Smooth muscle cell of the brain vasculature (primary cell): ENCODE results near the gene RCAN1.

Experiments used
- DNase-seq: peaks from one replicate; pipeline ENCODE4 v3.0.0-alpha.2; 2012; ENCODE audit warnings: low read depth, low spot score

Gene RCAN1

DNA sequence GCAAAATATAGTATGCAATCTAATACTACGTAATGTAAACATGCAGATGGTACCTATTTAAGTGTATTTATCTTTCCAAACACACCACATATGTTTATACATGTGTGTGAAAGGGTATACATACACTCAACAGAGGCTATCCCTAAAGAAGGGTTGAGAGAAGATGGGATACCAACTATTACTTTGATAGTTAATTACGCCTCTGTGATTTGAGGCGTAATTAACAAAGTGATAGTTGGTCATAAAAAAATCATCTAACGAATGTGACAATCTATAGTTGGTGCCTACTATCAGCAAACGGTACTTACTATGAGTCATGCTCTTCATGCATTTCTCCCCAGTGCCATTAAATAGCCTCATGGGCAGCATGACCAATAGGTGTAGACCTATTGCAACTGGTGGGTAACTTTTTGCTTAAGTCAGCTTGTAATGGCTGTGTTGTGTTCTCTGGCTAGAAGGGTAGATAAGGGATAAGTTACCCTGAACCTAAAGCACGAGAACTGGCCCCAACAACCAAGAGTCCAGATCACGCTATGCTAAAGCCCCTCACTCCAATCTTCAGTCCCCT, 15.3 kb downstream of the RCAN1 start:
- DNase-seq: no peak

DNA sequence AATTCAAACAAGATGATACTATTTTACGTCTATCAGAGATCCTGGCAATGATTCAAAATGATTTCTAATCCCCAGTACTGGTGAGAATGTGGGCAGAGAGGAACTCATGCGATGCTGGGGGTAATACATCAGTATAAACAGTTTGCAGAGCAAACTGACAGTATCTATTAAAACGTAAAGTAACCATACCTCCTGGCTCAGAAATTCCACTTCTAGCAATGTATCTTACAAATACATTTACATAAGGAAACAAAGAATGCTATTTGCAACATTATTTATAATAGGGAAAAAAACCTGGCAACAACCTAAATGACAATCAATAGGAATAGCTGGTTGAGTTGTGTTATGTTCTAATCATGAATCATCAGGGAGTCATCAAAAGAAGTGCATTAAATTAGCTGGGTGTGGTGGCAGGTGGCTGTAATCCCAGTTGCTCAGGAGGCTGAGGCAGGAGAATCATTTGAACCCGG, 15.9 kb downstream of the RCAN1 start:
- no peak for DNase-seq

DNA sequence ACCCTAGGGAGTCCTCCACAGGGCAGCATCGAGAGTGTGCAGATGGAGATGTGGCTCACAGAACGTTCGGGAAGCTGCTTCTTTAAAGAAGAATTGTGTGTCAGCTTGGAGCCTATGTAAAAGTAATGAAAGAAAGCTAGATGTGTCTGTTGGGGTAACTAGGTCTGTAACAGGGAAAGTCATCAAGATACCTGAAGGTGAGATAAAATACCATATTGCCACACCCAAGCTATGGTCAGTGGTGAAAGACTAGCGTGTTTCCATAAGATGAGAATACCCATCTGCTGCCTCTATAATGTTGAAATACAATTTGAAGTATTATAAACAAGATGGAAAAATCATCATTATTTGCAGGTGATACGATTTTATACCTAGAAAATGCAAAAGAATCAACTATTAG, 17.5 kb downstream of the RCAN1 start:
- DNase-seq: no peak

DNA sequence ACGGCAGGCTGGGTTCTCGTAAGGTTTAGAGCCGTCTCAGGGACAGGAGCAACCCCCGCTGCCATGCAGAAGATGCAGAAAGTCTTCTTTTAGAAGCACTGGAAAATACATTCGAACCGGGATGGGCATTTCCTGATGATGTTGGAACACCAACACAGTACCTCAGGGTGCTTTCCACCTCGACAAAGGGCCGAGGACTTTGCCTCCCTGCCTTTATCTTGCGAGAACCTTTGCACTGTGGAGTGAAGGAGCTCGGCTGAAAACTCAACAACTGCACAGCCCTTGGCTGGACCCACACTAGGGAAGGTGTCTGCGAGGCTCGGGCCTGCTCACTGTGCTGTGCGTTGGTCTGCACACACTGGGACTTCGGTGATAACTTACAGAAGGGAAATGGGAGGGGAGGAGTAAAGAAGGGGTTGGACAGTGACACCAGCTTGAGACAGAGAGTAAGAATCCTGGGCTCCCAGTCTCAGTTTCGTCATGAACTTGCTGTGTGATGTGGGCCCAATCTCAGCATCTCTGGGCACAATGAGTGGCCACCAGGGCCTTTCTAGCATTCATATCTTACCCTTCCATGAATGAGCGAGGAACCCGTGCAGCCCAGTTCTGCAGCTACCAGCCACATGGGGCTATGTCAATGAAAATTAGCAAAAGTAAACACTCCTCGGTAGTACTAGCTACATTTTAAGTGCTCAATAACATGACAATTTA, 18.2 kb downstream of the RCAN1 start:
- DNase-seq: no peak

DNA sequence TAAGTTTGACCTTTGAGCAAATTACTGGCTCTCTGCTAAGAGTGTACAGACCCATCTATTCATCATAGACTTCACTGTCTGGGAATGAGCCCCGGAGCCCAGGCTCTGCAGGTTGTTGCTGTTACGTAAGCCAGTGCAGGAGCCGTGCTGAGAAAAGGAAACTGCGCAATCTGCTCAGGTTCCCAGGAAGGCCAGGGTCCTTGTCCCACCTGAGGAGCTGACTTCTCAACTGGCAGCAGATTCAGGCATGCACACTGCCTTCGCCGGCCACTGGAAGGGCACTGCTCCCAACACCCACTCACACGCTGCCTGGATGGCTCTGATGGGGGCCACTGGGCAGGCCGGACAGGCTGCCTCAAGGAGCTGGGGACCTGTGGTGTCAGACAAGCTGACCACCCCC, 19.5 kb downstream of the RCAN1 start:
- DNase-seq: no peak

DNA sequence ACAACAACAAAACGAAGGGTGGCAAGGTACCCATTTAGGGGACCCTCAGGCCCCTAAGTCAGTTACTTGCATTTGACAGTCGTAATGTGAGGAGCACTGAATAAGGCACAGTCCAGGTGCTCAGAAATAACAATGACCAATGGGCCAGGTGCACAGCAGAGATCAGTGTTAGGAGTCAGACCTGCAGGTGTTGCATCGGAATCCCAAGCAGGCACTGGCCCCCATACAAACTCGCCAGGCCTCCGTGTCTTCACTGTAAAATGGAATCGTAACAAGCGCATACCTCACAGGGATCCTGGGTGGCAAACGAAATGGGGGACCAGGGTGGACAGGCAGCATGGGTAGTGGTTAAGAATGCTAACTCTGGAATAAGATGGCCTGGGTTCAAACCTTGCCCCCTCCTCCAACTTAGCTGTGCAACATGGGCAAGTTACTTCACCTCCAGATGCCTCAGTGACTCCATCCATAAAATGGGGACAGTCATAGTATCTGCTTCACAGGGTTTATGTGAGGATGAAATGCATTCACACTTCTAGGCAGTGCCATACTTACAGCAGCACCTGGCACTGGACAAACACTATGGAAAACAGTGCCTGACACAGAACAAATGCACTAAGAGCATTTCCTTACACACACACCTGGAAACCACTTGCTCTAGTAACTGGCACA, 20.2 kb downstream of the RCAN1 start:
- no peak for DNase-seq

DNA sequence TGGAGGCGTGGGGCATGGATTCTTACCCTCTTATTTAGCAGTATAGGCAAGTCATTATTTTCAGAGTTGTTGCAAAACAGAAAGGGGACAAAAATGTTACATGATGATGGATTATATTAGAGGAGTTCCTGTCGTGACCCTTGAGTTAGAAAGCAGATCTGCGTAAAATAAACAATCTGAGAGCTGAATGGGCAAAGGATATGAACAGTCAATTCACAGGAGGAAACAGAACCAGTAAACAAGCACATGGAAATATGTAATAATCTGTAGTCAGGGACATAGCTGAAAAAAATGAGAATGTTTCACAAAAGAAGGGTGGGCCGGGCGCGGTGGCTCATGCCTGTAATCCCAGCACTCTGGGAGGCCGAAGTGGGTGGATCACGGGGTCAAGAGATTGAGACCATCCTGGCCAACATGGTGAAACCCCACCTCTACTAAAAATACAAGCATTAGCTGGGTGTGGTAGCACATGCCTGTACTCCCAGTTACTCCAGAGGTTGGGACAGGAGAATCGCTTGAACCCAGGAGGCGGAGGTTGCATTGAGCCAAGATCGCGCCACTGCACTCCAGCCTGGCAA, 20.9 kb downstream of the RCAN1 start:
- no peak for DNase-seq

DNA sequence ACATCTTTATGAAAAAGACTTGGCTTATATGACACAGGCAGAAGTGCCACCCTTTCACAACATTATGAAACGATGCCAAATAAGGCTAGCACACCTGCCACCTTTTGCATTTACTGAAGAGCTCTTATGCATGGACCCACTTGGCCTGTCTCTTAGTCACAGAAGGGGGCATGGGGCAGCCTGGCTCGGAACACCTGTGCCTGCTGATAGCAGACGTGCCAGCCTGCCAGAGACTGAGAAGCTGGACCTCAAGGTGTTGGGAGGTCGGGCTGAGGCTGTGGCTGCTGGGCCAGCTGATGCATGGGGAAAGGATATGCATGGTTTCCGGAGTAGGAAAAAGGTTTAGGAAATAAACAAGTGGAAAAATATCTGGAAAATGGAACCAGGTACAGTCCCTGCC, 21.5 kb downstream of the RCAN1 start:
- no peak for DNase-seq

DNA sequence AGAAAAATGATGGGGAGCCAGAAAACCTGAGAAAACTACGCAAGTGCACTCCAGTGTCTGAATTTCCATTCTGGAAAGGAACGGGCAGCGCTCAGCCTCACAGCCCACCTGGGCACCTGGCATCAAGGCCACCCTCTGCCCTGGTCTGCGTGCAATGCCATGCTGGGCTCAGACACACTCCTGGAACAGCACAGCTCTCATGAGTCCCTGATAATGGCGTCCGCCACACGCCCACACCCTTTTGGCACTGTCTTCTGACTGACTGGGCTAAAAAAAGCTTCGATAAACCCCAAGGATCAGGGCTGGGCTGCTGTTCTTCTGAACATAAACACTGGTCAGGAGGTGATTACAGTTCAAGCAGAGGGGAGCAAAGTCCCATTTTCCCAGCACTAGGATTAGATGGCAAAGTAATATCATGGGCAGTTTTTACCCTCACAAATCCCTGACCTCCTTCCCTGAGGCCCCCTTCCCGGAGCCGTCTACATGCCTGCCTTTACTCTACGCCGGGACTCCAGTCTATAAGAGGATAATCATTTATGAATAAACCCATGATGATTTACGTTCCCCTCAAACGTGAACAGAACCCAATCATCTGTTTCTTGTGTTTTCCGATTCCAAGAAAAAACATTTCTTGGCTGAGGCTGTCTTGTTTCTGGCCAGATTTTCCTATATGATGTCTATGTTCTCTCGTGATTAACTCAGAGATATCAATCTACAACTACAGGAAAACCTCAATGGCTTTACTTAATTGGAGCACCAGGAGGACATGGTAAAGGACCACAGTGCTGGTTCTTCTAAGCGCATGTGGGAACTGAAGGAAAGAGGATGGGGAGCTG, 22.6 kb downstream of the RCAN1 start:
- no peak for DNase-seq

DNA sequence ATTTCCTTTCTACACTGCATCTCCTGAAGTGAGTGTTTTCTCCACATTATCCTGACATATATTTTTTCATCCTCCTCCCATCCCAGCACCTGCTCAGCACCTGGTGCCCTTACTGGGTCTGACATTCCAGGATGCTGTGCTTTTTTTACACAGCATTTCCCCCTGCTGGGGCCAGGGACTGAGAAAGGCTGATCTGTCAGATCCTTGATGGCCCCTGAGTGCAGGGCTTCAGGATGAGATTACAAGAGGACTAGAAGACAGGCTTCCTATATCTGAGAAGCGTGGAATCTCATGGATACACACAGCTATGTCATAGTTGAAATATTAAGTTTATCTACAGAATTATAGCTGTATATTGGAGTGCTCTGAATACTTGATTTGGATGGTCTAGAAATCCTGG, 24.4 kb downstream of the RCAN1 start:
- no peak for DNase-seq

DNA sequence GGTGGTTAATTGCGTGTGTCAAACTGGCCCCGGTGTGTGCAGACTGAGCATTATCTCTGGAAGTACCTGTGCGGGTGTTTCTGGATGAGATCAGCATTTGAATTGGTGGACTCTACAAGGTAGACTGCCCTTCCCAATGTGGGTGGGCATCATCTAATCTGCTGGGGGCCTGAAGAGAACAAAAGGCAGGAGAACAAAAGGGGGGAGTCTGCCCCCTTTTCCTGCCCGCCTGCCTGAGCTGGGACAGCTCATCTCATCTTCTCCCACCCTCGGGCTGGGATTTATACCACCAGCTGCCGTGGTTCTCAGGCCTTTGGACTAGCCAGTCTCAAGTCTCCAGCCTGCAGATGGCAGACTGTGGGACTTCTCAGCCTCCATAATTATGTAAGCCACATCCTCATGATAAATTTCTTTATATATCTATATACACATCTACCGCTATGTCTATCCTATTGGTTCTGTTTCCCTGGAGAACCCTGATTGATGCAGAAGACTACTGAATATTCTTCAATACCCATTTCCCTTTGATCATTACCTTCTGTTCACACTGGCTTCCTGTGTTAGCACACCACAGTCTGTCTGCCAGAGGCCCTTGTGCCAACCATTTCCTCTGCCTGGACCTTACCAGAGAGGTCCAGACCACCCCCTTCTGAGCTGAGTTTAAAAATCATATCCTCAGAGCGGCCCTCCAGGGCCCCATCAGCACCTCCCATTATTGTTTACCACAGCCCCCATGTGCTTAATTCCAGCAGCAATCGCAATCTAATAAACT, 25.2 kb downstream of the RCAN1 start:
- no peak for DNase-seq

DNA sequence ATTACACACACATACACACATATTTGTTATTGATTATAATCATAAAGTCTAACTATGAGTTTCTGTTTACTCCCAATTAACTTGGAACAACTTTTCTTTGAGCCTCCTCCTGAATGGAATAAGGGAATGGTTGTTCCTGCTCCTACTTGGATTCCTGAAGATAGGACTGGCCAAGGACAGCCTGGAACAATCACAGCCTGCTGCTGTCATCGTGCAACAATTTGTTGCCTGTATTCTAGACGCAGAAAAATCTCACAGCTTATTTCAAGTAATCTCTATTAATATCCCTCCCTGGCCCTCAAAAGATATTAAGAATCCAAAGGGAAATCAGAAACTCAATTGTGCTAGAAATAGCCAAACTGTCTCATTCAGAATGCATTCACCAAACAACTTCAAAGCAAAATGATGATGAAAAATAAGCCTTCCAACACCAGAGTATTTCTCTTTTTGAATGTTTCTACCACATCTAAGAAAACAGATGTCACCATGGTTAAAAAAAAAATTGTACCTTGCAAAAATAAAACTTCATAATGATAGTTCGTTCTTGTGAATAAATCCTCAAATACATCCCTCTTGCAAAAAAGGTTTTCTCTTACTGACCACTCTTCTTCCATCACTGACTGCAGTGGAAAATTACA, 30.9 kb downstream of the RCAN1 start:
- DNase-seq: no peak

DNA sequence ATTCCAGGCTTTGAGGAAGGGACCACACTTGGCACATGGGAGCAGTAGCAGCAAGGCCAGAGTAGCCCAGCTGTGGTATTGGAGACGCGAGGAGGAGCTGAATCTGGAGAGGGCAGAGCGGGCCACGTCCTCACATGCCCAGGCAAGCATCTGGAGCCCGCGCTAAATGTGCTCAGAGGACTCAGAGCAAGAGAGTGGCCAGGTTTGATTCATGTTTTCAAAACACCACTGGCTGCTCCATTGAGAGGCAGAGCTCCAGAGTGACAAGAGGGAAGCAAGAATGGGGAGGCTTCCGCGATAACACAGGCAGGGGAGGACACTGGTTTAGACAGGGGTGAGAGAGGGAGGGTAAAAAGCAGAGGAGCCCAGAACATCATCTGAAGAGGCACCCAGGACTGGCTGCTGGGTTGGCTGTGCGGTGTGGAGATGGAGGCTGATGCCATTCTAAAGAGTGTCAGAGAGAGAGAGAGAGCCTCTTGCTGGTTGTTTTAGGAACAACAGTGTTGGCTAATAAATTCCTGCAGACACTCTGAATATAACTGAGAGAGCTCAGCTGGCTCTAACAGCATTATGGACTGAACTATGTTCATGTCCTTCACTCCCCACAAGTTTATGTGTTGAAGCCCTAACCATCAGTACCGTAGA, 32.3 kb downstream of the RCAN1 start:
- DNase-seq: no peak

DNA sequence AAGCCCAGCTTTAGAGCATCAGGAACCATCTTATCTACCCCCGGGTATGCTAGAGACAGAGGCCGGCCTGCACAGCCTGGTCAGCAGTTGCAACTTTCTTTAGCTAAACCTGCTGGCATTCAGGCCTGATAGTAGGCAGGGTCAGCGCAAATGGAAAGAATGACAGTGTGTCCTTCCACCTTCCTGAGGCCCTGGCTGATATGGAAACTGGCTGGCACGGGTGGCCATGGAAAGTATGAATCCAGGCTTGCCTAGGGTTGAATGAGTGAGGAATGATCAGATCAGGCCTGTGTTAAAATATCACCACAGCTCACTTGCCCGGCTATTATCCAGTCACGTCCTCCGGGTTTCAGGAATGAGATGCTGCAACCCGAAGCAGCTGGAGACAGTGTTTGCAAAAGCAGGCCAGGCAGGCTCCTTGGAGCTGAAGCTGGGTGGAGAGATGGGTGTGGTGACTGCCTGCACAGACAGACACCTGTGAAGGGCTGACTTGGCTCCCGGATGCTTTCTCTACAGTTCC, 34.7 kb downstream of the RCAN1 start:
- no peak for DNase-seq

DNA sequence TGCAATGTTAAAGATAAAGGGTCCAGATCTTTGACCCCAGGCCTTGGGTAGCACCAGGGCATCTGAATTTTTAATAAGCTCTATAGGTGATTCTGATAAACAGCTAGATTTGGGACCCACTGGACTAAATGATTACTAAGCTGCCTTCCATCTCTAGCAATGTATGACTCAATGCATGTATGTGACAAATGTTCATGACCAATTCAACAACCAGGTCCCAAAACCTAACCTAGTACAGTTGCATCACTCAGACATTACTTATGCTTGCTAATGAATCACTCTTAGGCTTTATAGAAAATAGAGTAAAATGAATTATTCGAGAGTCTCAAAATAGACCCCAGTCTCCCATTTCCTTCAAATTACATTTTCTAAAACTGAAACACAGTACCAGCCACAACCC, 35.5 kb downstream of the RCAN1 start:
- no peak for DNase-seq

DNA sequence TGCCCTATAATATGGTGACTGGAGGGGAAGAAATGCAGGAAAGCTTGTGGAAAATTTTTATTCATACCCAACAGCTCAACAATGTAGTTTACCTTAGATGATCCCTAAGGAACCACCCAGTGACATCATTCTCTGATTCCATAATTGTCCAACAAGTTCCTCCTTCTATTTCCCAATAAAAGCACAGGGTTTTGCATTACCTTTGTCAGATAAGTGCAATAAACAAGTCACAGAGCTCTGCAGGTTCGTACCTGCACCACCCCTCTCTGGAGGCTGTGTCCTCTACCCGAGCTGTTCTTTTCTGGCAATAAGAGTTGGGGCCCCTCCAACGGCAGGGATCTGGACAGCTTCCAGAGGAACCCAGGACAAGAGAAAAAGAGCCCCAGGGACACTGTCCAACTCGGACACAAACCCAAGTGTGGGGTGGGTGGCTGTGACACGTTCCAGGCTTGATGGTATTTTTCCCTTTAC, 38.8 kb downstream of the RCAN1 start:
- no peak for DNase-seq

DNA sequence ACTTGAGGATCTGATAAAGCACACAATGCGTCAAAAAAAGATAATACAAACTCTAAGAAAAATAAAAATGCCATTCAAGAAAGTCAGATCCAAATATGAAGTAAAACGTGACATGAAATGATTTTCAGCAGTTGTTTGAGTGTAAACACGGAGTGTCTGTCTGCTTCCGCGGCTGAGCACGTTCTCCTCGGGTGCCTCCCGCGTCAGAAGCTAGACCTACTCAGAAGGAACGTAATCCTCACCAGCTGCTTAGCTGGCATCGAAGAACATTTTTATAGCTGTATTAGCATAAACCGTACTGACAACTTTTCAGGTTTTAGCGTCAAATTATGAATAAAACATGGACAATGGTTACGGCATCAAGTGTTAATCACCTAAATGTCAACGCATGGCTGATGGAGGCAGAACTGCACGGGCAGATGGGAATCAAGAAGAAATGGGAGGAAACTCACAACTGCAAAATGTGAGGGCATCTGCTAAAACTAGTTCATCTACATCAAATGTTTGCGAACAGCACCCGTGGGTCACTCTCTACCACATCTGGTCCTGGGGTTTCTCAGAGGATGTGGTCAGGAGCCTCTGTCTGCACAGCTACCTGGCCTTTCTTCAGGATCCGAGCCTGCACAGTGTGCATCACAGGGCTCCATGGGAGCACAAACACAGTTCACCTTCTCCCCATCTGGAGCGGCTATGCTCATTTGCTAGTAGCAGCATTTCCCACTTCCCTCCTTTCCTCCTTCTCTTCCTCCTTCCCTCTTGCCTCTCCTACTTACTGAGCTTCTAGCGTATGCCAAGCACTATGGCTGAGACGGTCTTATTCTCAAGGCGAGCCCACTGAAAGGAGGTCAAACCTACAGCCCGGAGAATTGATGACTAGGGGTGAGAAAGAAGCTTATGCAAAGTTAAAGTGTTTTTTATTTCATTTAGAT, 40.0 kb downstream of the RCAN1 start:
- DNase-seq: no peak

DNA sequence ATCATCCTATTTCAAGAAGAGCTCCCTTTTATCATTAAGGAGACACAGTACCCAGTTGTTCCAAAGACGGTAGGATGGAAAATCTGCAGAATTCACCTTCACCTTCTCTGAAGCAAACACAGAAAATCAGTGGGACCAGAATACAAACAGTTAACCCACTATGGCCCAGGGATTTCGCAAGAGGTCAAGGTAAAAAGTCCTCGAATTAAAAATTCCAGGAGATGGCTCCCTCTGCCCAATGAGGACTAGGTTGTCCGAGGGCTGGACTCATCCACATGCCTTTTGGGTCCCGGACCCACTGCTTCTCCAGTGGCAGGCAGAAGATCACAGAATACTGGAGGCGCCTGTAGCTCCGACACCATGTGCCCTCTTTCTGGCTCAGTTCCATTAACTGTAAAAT, 42.9 kb downstream of the RCAN1 start:
- DNase-seq: no peak

DNA sequence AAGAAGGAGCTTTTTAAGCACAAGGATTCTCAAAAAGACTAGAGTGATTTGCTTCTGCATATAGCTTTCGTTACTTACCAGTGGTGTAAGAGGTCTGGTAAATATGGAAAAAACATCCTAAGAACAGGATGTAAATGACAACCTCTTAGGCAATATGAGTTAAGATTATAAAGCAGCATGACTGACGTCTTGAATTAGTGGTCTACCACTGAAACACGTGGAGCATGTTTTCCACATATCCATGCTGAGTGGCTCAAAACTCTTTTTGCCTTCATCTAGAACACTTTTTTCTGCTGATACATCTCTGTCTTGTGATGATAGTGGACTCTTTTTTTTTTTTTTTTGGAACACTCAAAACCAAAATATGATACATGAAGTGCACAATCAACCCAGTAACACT, 44.6 kb downstream of the RCAN1 start:
- DNase-seq: no peak
